HG02885 (cell line): Measurements from ENCODE around the gene ARID4A.
"Not testable (repeated sequence)": the region's sequence is repeated elsewhere in the genome, so short reads cannot be mapped to it uniquely, and the experiment has no call there.

Experiments
- ATAC-seq: cut with Tn5 transposase; IDR thresholded peaks from one replicate; pipeline ENCODE4 v1.9.1; 2021; ENCODE audit warnings: mild to moderate bottlenecking; ENCODE audit not compliant: unreplicated experiment, poor library complexity

ARID4A gene, protein sequence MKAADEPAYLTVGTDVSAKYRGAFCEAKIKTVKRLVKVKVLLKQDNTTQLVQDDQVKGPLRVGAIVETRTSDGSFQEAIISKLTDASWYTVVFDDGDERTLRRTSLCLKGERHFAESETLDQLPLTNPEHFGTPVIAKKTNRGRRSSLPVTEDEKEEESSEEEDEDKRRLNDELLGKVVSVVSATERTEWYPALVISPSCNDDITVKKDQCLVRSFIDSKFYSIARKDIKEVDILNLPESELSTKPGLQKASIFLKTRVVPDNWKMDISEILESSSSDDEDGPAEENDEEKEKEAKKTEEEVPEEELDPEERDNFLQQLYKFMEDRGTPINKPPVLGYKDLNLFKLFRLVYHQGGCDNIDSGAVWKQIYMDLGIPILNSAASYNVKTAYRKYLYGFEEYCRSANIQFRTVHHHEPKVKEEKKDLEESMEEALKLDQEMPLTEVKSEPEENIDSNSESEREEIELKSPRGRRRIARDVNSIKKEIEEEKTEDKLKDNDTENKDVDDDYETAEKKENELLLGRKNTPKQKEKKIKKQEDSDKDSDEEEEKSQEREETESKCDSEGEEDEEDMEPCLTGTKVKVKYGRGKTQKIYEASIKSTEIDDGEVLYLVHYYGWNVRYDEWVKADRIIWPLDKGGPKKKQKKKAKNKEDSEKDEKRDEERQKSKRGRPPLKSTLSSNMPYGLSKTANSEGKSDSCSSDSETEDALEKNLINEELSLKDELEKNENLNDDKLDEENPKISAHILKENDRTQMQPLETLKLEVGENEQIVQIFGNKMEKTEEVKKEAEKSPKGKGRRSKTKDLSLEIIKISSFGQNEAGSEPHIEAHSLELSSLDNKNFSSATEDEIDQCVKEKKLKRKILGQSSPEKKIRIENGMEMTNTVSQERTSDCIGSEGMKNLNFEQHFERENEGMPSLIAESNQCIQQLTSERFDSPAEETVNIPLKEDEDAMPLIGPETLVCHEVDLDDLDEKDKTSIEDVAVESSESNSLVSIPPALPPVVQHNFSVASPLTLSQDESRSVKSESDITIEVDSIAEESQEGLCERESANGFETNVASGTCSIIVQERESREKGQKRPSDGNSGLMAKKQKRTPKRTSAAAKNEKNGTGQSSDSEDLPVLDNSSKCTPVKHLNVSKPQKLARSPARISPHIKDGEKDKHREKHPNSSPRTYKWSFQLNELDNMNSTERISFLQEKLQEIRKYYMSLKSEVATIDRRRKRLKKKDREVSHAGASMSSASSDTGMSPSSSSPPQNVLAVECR

GRCh38 chr14:58298477-58299400 lies at the start of gene ARID4A:
ARID4A (plus strand) TSS chr14:58298555; CDS start chr14:58299855, 1,300 bp downstream.
- ATAC-seq = peak; percentile 12

GRCh38 chr14:58249611-58250010 lies 48.7 kb upstream of the ARID4A start:
- no peak for ATAC-seq

DNA sequence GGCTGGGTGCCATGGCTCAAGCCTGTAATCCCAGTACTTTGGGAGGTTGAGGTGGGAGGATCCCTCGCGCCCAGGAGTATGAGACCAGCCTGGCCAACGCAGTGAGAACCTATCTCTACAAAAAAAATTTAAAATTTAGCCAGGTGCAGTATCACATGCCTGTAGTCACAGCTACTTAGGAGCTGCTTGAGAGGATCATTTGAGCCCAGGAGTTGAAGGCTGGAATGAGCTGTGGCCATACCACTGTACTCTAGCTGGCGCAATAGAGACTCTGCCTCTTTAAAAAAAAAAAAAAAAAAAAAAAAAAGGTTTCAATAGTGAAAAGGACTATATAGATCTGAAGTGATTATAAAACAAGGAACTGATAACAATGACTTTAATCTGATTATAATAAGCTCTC lies 40.2 kb upstream of the ARID4A start:
- ATAC-seq = no peak

- not testable (repeated sequence) for ATAC-seq
Observed at GRCh38 chr14:58262005-58262404, 36.4 kb upstream of the ARID4A start.

- ATAC-seq = no peak
Observed at GRCh38 chr14:58265401-58265800, 33.0 kb upstream of the ARID4A start.

DNA sequence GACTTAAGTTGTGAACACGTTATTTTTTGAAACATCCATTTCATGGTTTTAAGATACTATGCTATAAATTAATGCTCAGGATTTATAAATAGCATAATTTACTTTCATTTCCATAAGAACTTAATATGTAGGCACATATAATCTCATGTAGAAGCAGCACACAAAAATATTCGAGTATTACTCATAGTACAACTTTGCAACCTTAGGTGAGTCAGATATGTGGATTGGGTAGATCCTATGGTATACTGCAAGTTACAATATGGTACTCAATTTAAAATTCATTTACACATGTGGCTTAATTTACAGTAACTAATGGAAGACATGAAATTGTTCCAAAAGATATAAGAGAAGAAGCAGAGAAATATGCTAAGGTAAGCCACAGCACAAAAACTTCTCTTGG lies 27.7 kb upstream of the ARID4A start:
- no peak for ATAC-seq

DNA sequence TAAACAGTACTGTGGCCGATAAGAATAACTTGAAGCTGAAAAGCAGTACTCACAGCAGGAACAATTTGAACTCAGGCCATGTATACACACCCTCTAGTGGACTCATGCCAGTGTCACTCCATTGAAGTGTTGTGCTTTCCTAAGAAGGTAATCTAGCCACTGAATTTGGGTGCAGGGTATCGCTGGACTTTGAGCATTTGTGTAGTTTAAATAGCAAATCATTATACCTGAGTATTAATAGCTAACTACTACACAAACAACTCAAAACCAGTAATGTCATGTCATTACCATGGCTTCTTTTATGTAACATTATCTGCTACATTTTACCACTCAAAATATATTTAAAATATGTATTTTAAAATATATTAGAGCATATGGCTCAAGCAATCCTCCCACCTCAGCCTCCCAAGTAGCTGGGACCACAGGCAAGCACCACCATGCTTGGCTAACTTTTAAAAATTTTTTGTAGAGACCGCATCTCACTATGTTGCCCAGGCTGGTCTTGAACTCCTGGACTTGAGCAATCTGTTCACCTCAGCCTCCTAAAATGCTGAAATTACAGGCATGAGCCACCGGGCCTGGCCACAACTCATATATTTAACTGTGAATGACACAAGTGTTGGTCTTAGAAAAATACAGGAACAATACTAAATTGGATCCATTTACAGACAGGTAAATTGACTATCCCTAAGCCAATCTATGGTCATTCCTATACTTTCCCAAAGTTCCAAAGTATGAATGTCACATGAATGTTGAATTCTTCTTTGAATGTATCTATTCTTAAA lies 25.6 kb upstream of the ARID4A start:
- no peak for ATAC-seq

- ATAC-seq = no peak
Observed at GRCh38 chr14:58274881-58275280, 23.5 kb upstream of the ARID4A start.

DNA sequence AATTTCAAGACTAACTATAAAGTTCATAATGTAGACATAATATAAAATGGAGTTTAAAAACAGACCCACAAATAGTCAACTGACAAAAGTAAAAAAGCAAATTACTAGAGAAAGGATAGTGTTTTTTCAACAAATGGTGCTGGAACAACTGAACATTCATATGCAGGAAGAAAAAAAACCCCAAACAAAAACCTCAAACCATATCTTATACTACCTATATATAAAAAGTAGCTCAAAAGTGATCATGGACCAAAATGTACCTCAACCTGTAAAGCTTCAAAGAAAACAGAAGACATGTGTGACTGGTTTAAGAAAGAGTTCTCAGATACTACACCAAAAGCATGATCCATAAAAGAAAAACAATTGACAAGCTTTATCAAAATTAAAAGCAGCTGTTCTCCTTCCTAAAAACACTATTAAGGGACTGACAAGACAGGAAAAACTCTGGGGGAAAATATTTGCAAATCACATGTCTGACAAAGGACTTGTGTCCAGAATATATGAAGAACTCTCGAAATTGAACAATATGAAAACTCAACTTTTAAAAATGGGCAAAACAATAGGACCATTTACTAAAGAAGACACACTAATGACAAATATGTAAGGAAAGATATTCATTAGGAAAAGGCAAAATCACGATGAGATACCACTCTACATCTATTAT lies 22.7 kb upstream of the ARID4A start:
- no peak for ATAC-seq

- no peak for ATAC-seq
Observed at GRCh38 chr14:58276208-58276607, 22.1 kb upstream of the ARID4A start.

DNA sequence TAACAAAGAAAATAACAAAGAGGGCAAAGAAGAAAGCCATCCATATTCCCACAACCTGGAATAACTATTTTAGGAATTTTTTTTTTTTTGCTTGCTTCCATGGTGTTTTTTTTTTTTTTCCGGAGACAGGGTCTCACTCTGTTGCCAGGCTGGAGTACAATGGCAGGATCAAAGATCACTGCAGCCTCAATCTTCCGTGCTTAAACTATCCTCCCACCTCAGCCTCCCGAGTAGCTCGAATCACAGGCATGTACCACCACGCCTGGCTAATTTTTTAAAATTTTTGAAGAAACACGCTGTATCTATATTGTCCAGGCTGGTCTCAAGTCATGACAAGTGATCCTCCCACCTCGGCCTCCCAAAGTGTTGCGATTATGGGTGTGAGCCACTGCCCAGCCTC lies 20.2 kb upstream of the ARID4A start:
- ATAC-seq = no peak

GRCh38 chr14:58280954-58281787 lies 17.2 kb upstream of the ARID4A start:
- ATAC-seq = peak; percentile 80

DNA sequence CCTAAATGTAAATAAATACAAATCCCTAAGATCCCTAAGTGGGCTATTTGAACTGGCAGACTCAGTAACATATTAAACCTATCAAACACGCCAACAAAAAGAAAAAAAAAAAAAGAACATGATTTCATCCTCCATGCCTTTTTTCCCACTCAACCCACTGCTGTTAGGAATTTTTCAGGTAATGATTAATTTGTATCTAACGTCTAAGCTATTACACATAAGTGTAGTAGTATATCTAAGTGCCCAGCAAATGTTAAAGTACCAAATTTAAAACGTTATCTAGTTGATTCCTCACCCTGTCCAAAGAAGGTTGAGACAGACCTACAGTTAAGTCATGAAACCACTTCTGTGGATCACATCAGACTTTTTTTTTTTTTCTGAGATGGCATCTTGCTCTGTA lies 16.4 kb upstream of the ARID4A start:
- no peak for ATAC-seq

- ATAC-seq = no peak
Observed at GRCh38 chr14:58282925-58283593, 15.3 kb upstream of the ARID4A start.

DNA sequence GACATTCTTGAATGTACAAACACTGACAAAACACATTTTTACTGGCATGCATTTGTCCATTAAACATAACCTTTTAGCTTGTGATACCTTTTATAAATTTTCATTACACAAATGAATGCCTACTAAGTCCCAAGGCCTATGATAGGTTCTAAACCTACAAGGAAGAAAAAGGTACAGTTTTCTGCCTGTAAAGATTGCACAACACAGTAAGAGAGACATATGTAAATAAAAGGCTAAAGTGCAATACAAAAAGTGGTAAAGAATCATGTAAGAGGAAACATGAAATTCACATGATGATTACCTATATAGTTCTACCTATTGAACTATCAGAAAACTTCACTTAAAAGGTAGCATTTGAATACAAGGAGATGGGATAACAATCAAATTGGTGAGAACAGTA lies 14.6 kb upstream of the ARID4A start:
- no peak for ATAC-seq

DNA sequence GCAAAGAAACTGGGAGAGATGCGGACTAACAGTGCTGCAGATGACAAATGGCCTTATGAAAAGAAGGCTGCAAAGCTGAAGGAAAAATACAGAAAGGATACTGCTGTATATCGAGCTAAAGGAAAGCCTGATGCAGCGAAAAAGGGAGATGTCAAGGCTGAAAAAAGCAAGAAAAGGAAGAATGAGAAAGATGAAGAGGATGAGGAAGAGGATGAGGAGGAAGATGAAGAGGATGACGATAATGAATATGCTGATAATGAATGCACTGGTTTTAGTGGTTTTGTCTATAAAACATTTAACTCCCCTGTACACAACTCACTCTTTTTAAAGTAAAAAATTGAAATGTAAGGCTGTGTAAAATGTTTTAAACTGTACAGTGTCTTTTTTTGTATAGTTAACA lies 13.2 kb upstream of the ARID4A start:
- no peak for ATAC-seq

DNA sequence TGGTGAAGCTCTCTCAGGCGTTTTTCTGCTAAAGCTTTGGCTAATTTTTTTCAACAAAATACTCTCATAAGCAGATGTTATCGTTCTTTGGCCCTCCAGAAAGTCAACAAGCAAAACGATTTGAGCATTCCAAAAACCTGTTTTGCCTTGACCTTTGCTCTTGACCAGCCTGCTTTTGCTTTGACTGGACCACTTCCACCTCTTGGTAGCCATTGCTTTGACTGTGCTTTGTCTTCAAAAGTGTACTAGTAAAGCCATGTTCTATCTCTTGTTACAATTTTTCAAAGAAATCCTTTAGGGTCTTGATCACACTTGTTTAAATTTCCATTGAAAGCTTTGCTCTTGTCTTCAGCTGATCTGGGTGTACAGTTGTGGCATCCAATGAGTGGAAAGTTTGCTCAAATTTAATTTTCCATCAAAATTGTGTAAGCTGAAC lies 10.7 kb upstream of the ARID4A start:
- ATAC-seq = no peak
